ENCODE data around the gene ADCY9. TPM values are rescaled to one million over a fixed set of nuclear protein-coding genes. Genes with fewer than 3 reads are reported as not detected.

Gene ADCY9
- total RNA-seq, 2 experiments from 2014 or later = 7.1 to 7.4 TPM

- Histone ChIP-seq H3K27me3 (ENCODE audit: control insufficient read depth in 1 of 2, insufficient read depth in 2 of 2, low read length in 2 of 2) (no peaks in the 10 kb centered on the region), H3K4me3 (ENCODE audit: low read length) (no peak overlapping the region), H3K9me3 (ENCODE audit: control insufficient read depth in 1 of 2, insufficient read depth in 1 of 2, low read length in 2 of 2) (peaks cover 7 to 24% of the 10 kb centered on the region in 2 experiments), H3K27ac (ENCODE audit: low read depth in 1 of 2, low read length in 2 of 2) (no peak overlapping the region), H3K36me3 (ENCODE audit: insufficient read depth, low read length) (no peaks in the 10 kb centered on the region), H3K4me1 (ENCODE audit: insufficient read depth, low read length) (peaks cover 19% of the 10 kb centered on the region)
- DNase-seq = no peak
- Mint-ChIP-seq H3K4me1 (ENCODE audit: low read depth) (peaks cover 12% of the 10 kb centered on the region), H3K27ac (no peak overlapping the region), H3K4me3 (no peak overlapping the region), H3K9me3 (peaks cover 7% of the 10 kb centered on the region), H3K36me3 (ENCODE audit: low read depth) (peaks cover 21% of the 10 kb centered on the region), H3K27me3 (no peaks in the 10 kb centered on the region)
- no peak for ATAC-seq (ENCODE audit: poor library complexity)
- intact Hi-C loops (cut with DNase I, micrococcal nuclease) = no loop called here
- TF ChIP-seq, protein P1, sequence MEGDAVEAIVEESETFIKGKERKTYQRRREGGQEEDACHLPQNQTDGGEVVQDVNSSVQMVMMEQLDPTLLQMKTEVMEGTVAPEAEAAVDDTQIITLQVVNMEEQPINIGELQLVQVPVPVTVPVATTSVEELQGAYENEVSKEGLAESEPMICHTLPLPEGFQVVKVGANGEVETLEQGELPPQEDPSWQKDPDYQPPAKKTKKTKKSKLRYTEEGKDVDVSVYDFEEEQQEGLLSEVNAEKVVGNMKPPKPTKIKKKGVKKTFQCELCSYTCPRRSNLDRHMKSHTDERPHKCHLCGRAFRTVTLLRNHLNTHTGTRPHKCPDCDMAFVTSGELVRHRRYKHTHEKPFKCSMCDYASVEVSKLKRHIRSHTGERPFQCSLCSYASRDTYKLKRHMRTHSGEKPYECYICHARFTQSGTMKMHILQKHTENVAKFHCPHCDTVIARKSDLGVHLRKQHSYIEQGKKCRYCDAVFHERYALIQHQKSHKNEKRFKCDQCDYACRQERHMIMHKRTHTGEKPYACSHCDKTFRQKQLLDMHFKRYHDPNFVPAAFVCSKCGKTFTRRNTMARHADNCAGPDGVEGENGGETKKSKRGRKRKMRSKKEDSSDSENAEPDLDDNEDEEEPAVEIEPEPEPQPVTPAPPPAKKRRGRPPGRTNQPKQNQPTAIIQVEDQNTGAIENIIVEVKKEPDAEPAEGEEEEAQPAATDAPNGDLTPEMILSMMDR (IDR thresholded peaks at IDR 0.05) = no peak
- CTCF ChIA-PET = no interaction called here
- POLR2A ChIA-PET = no interaction called here
These were observed 58.8 kb downstream of the ADCY9 start for GRCh38 chr16:4057439-4057877.

- intact Hi-C loops (cut with DNase I, micrococcal nuclease) = no loop called here
- no peaks in the 10 kb centered on the region for H3K27me3 Mint-ChIP-seq
- peaks cover 12% of the 10 kb centered on the region for H3K36me3 Mint-ChIP-seq (ENCODE audit: low read depth)
- peaks cover 19% of the 10 kb centered on the region for H3K4me1 ChIP-seq (ENCODE audit: insufficient read depth, low read length)
- CTCF ChIA-PET = no interaction called here
- peaks cover 12% of the 10 kb centered on the region for H3K4me1 Mint-ChIP-seq (ENCODE audit: low read depth)
- H3K4me3 Mint-ChIP-seq = no peak overlapping the region
- no peaks in the 10 kb centered on the region for H3K27me3 ChIP-seq (ENCODE audit: control insufficient read depth in 1 of 2, insufficient read depth in 2 of 2, low read length in 2 of 2)
- no peak overlapping the region for H3K27ac ChIP-seq (ENCODE audit: low read depth in 1 of 2, low read length in 2 of 2)
- peaks cover 4% of the 10 kb centered on the region for H3K9me3 Mint-ChIP-seq
- H3K36me3 ChIP-seq (ENCODE audit: insufficient read depth, low read length) = no peaks in the 10 kb centered on the region
- ATAC-seq (ENCODE audit: poor library complexity) (no peak), DNase-seq (no peak)
- TF ChIP-seq, protein P1 (IDR thresholded peaks at IDR 0.05) = no peak
- H3K27ac Mint-ChIP-seq = no peak overlapping the region
- H3K4me3 ChIP-seq (ENCODE audit: low read length) = no peak overlapping the region
- POLR2A ChIA-PET = interaction anchor here (1.1 kb wide), 1 partner anchor 1036 kb away, joined by 3 read pairs; the partner anchor contains the start of gene TNFRSF12A
- peaks cover 7 to 14% of the 10 kb centered on the region in 2 experiments for H3K9me3 ChIP-seq (ENCODE audit: control insufficient read depth in 1 of 2, insufficient read depth in 1 of 2, low read length in 2 of 2)
These were observed 59.8 kb downstream of the ADCY9 start for GRCh38 chr16:4056161-4057105.

GRCh38 chr16:4055748-4056147 is 60.5 kb downstream of the ADCY9 start:
- TF ChIP-seq, protein P1 (IDR thresholded peaks at IDR 0.05) = no peak
- Mint-ChIP-seq H3K4me3 (no peak overlapping the region), H3K27ac (no peak overlapping the region), H3K4me1 (ENCODE audit: low read depth) (peaks cover 10% of the 10 kb centered on the region), H3K9me3 (no peaks in the 10 kb centered on the region), H3K27me3 (no peaks in the 10 kb centered on the region), H3K36me3 (ENCODE audit: low read depth) (peaks cover 5% of the 10 kb centered on the region)
- intact Hi-C loops (cut with DNase I, micrococcal nuclease) = no loop called here
- Histone ChIP-seq H3K9me3 (ENCODE audit: control insufficient read depth in 1 of 2, insufficient read depth in 1 of 2, low read length in 2 of 2) (peaks cover 7% of the 10 kb centered on the region in 2 experiments), H3K4me3 (ENCODE audit: low read length) (no peak overlapping the region), H3K4me1 (ENCODE audit: insufficient read depth, low read length) (peaks cover 19% of the 10 kb centered on the region), H3K27me3 (ENCODE audit: control insufficient read depth in 1 of 2, insufficient read depth in 2 of 2, low read length in 2 of 2) (no peaks in the 10 kb centered on the region), H3K36me3 (ENCODE audit: insufficient read depth, low read length) (no peaks in the 10 kb centered on the region), H3K27ac (ENCODE audit: low read depth in 1 of 2, low read length in 2 of 2) (no peak overlapping the region)
- DNase-seq (no peak), ATAC-seq (ENCODE audit: poor library complexity) (no peak)
- ChIA-PET POLR2A (interaction anchor here (1.1 kb wide), 1 partner anchor 1036 kb away, joined by 3 read pairs; the partner anchor contains the start of gene TNFRSF12A), CTCF (no interaction called here)
